Osteocyte (in vitro differentiated cells): Measurements from ENCODE around the gene MTA1. TPM values are rescaled to one million over a fixed set of nuclear protein-coding genes. Genes with fewer than 3 reads are reported as not detected.

Source experiments
- DNase-seq: peaks from one replicate; pipeline ENCODE4 v3.0.0; 2021; ENCODE audit warnings: mixed read lengths; ENCODE audit not compliant: unreplicated experiment; ENCODE audit errors: extremely low spot score
- H3K27ac Mint-ChIP-seq: one replicate; pipeline ENCODE4 v1.8.0; 2021; ENCODE audit warnings: mild to moderate bottlenecking, mixed read lengths; ENCODE audit not compliant: unreplicated experiment
- H3K27me3 Mint-ChIP-seq: one replicate; pipeline ENCODE4 v1.8.0; 2021; ENCODE audit warnings: mixed read lengths; ENCODE audit not compliant: unreplicated experiment
- H3K36me3 Mint-ChIP-seq: one replicate; pipeline ENCODE4 v1.8.0; 2021; ENCODE audit warnings: mixed read lengths; ENCODE audit not compliant: unreplicated experiment
- H3K4me1 Mint-ChIP-seq: one replicate; pipeline ENCODE4 v1.8.0; 2021; ENCODE audit warnings: mixed read lengths; ENCODE audit not compliant: unreplicated experiment
- H3K4me3 Mint-ChIP-seq: one replicate; pipeline ENCODE4 v1.8.0; 2021; ENCODE audit warnings: mild to moderate bottlenecking, moderate library complexity, mixed read lengths; ENCODE audit not compliant: unreplicated experiment
- H3K9me3 Mint-ChIP-seq: one replicate; pipeline ENCODE4 v1.8.0; 2021; ENCODE audit warnings: mixed read lengths; ENCODE audit not compliant: unreplicated experiment
- total RNA-seq: library from RNA; stranded (reverse); gene quantifications from 2 replicates; pipeline ENCODE4 v1.2.1, GENCODE V29; 2021
- TF ChIP-seq, protein P1 (sequence below): fragments of 200-600 bp; sonication (generic); IDR thresholded peaks from 2 replicates; pipeline ENCODE4 v1.5.0; 2021; ENCODE audit warnings: antibody characterized with exemption, mild to moderate bottlenecking, moderate library complexity

MTA1 gene
- total RNA-seq, 1 donor from 2014 or later, result 132 TPM

DNA sequence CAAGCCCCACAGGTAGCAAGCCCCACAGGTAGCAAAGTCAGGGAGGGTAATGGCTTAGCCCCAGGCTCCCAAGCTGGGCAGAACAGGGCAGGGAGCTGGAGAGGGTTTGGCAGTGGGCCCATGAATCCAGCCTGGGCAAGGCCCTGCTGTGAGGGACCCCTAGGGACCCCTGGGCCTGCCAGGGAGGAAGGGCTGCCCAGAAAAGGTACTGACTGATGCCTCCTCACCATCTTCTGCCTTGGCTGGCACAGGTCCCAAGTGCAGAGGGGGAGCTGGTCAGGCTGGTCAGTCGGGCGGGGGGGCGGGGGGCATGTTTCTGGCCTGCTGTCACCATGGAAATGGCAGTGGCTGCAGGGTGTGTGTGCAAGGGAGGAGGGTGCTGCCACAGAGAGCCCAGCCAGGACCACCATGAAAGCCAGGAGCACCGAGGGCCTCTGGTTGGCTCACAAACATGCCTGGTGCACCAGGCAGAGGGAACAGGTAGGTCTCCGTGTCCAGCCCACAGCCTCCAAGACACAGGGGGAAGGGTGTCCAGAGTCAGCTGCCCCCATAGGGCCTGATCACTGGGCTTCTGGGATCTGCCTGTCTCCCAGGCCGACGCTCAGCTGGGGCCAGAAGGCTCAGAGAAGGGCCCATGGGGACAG is 53.5 kb downstream of the MTA1 start:
- no peak for DNase-seq
- peaks cover 44% of the 10 kb centered on the region for H3K4me1 Mint-ChIP-seq
- peak overlapping the region; percentile 88 for H3K27ac Mint-ChIP-seq
- no peaks in the 10 kb centered on the region for H3K27me3 Mint-ChIP-seq
- H3K36me3 Mint-ChIP-seq, result no peaks in the 10 kb centered on the region
- H3K9me3 Mint-ChIP-seq, result no peaks in the 10 kb centered on the region
- H3K4me3 Mint-ChIP-seq, result peak overlapping the region; percentile 26
- TF ChIP-seq, protein P1, sequence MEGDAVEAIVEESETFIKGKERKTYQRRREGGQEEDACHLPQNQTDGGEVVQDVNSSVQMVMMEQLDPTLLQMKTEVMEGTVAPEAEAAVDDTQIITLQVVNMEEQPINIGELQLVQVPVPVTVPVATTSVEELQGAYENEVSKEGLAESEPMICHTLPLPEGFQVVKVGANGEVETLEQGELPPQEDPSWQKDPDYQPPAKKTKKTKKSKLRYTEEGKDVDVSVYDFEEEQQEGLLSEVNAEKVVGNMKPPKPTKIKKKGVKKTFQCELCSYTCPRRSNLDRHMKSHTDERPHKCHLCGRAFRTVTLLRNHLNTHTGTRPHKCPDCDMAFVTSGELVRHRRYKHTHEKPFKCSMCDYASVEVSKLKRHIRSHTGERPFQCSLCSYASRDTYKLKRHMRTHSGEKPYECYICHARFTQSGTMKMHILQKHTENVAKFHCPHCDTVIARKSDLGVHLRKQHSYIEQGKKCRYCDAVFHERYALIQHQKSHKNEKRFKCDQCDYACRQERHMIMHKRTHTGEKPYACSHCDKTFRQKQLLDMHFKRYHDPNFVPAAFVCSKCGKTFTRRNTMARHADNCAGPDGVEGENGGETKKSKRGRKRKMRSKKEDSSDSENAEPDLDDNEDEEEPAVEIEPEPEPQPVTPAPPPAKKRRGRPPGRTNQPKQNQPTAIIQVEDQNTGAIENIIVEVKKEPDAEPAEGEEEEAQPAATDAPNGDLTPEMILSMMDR, result no peak

DNA sequence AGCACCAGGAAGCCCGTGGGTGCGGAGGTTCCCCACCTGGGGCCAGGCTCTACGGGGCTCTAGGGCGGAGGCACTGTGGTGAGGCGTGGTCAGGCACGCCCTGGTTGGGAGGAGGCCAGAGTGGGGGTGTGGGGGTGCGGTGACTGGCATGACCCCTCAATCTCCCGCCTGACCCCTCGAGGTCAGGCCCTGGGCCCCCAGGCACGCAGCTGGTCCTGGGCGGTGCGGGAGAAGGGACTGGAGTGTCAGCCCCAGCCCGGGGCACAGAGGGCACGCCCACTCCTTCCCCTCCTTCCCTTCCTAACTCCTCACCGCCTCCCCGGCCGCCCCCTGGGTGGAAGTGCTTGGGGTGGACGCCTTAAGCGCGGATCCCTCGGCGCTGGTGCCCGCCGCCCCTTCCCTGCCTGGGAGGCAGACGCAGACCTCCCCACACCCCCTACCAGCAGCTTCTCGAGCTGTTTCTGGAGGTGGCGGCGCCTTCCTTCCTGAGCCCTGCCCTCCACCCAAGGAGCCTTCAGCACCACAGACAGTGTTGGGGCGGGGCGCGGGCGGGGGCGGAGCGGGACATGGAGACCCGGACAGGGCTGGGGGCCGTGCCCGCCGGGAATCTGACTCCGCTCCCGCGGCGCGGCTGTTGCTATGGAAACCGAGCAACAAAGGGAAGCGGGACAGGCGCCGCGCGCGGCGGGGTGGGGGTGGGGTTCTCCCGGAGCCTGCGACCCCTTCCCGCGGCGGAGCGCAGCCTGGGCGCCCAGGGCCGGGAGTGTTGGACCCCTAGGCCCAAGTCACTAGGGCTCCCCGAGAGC is 54.3 kb downstream of the MTA1 start:
- H3K4me1 Mint-ChIP-seq, result peaks cover 44% of the 10 kb centered on the region
- H3K9me3 Mint-ChIP-seq, result no peaks in the 10 kb centered on the region
- peak; percentile 98 for DNase-seq
- peak overlapping the region; percentile 59 for H3K4me3 Mint-ChIP-seq
- H3K27ac Mint-ChIP-seq, result peak overlapping the region; percentile 88
- H3K36me3 Mint-ChIP-seq, result no peaks in the 10 kb centered on the region
- no peaks in the 10 kb centered on the region for H3K27me3 Mint-ChIP-seq
- TF ChIP-seq, protein P1, result no peak

DNA sequence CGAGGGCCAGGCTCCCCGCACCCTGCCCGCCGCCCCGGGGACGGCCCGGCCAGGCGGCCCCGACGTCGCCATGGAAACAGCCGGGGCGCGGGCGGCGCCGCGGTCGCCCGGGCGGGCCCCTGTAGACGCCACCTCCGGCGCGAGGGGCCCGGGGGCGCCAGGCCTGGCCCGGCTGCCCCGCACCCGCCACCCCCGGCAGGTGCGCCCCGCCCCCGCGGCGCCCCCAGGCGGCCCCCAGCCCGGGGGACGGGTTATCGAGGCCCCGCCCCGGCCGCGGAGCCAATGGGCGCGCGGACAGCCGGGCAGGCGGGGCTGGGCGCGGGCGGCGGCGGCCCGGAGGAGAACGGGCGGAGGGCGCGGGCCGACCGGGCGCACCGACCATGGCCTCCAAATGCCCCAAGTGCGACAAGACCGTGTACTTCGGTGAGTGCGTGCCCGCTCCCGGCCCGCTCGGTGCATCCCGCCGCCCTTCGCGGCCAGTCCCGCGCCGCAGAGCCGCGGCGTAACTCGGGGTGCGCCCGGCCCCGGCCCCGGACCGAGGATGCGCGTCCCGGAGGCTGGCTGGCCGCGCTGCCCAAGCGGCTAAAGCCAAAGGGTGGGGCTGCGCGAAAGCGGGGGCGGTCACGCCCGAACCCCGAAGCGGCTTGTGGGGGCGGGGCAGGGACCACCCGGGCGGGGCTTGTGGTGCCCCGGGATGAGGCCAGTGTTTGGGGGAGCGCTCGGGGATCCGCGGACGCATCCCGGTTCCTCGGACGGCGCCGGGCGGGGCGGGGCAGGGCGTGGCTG is 55.0 kb downstream of the MTA1 start, which contains the start of gene CRIP2:
CRIP2 (plus strand) TSS at position 339 of the 786 bp plus-strand sequence; CDS start at position 381, 42 bp downstream.
- TF ChIP-seq, protein P1, result no peak
- Mint-ChIP-seq H3K27me3 (no peaks in the 10 kb centered on the region), H3K4me1 (peaks cover 47% of the 10 kb centered on the region), H3K36me3 (peaks cover under 1% of the 10 kb centered on the region), H3K9me3 (no peaks in the 10 kb centered on the region), H3K27ac (peak within 1 kb of the TSS; percentile 89), H3K4me3 (peak within 1 kb of the TSS; percentile 77)
- DNase-seq, result no peak

DNA sequence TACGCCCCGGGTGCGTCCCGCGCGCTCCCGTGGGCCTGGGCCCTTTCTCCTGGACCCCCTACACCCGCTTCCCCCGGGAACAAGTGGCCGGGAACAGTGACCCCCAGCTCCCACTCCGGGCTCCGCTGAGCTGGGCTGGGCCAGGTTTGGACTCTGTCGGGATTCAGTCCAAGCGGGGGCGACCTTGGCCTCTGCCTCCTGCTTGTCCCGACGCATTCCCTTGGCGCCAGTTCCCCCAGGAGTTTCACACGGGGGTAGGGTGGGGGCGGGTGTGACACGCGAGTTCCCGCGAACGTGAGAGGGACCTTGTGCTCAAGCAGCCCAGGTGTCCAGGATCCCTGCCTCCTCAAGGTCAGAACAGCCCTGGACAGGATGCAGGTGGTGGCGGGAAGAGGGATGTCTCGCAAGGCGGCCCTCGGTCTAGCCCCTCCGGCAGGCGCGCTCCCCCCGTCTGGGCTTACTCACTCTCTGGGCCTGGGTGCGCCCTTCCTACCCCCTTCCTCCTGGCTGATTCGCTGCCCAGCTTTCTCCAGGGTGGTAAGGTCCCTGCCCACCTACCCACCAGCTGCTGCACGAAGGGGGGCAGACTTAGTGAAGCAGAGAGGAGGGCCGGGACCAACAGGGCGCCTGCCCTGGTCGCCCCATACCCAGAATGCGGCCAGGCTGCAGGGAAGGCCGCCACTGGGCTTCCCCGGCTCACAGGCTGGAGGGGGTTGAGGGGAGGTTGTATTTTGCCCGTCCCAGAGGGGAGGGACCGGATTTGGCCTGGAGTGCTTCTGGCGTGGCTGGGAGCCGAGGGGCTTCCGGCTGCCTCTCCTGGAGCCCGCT is 55.9 kb downstream of the MTA1 start:
- Mint-ChIP-seq H3K4me1 (peaks cover 52% of the 10 kb centered on the region), H3K36me3 (peaks cover 2% of the 10 kb centered on the region), H3K9me3 (no peaks in the 10 kb centered on the region), H3K27ac (peak overlapping the region; percentile 89), H3K4me3 (peak overlapping the region; percentile 77), H3K27me3 (no peaks in the 10 kb centered on the region)
- no peak for DNase-seq
- TF ChIP-seq, protein P1, result no peak
